OCI-LY3 (cell line): ENCODE measurements around the gene IFT25.

Source experiments
- EZH2phosphoT487 ChIP-seq: fragments of 200-600 bp; shearing (Covaris generic); IDR thresholded peaks from 2 replicates; pipeline ENCODE4 v1.6.1; 2018; ENCODE audit warnings: antibody characterized with exemption, mixed run types, low read depth
- TF ChIP-seq, protein P1 (sequence below): fragments of 200-600, 300-600 bp; sonication (generic); IDR thresholded peaks from 2 replicates; pipeline ENCODE4 v1.5.1; 2014; ENCODE audit warnings: antibody characterized with exemption, low read length, low read depth

DNA sequence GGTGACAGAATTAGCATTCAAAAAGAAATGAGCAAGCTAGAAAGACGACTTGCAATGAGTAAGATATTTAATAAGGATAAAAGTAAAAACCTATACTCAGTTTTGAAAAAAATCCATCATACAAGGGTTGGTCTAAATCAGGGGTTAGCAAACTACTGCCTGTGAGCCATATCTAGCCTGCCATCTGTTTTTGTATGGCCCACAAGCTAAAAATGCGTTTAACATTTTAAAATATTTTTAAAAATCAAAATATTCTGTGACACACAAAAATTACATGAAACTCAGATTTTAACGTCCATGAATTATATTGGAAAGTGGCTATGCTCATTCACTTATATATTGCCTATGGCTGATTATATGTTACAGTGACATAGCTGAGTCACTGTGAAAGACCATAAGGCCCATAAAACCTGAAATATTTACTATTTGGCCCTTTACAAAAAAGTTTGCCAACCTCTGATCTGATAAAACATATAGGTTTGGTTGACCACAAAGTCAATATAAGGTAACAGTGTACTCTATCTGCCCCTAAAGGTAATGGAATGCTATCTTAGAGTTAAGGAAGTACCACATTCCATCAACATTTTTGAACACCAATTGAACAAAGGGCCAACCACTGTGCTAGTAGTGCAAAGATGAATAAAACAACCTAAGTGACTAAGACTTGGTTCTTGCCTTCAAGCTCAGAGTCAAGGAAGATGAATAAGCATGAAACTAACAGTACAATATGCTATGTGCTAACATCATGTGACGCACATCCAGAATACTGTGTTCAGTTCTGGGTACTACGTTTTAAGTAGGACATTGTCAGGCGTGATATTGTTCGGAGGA is 3.2 kb downstream of the IFT25 start:
- TF ChIP-seq, protein P1, sequence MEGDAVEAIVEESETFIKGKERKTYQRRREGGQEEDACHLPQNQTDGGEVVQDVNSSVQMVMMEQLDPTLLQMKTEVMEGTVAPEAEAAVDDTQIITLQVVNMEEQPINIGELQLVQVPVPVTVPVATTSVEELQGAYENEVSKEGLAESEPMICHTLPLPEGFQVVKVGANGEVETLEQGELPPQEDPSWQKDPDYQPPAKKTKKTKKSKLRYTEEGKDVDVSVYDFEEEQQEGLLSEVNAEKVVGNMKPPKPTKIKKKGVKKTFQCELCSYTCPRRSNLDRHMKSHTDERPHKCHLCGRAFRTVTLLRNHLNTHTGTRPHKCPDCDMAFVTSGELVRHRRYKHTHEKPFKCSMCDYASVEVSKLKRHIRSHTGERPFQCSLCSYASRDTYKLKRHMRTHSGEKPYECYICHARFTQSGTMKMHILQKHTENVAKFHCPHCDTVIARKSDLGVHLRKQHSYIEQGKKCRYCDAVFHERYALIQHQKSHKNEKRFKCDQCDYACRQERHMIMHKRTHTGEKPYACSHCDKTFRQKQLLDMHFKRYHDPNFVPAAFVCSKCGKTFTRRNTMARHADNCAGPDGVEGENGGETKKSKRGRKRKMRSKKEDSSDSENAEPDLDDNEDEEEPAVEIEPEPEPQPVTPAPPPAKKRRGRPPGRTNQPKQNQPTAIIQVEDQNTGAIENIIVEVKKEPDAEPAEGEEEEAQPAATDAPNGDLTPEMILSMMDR: no peak
- no peak for TF ChIP-seq EZH2phosphoT487
